B cell (primary cell): ENCODE data around the gene RNU1-2.

ENCODE experiments used
- EZH2 ChIP-seq: IDR thresholded peaks from 2 replicates; pipeline ENCODE4 v1.6.1; 2012; ENCODE audit warnings: borderline replicate concordance, low read depth, mild to moderate bottlenecking, moderate library complexity, low read length; ENCODE audit not compliant: insufficient read depth, poor library complexity, severe bottlenecking
- TF ChIP-seq, protein P1 (sequence below): fragments of 200-600 bp; IDR thresholded peaks from one replicate; pipeline ENCODE4 v1.8.0; 2022; ENCODE audit warnings: antibody characterized with exemption, mild to moderate bottlenecking

DNA sequence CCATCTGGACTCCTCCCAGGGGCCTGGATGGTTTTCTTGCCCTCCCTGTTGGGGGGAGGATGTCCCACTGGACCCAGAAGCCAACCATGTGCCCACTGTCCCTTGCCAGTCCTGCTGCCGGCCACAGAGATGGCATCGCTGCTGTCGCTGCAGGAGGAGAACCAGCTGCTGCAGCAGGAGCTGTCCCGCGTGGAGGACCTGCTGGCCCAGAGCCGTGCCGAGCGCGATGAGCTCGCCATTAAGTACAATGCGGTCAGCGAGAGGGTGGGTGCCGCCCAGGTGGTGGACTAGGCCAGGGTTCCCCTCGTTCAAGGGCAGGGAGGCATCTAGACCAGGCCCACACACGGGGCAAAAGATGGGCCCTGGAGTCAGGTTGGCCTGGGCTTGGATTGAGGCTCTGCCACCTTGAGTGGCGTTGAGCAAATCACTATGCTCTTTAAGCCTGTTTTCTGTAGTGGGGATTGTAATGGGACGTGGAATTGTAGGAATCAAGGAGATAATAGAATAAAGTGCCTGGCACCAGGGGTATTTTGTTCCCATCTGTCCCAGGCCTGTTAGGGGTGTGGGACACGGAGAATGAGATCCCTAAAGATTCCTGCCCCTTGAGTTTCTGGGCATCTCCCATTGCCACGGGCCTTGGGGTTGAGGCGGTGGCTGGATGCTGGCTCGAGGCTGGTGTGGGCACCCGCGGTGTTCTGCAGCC is 28.6 kb downstream of the RNU1-2 start:
- TF ChIP-seq, protein P1, sequence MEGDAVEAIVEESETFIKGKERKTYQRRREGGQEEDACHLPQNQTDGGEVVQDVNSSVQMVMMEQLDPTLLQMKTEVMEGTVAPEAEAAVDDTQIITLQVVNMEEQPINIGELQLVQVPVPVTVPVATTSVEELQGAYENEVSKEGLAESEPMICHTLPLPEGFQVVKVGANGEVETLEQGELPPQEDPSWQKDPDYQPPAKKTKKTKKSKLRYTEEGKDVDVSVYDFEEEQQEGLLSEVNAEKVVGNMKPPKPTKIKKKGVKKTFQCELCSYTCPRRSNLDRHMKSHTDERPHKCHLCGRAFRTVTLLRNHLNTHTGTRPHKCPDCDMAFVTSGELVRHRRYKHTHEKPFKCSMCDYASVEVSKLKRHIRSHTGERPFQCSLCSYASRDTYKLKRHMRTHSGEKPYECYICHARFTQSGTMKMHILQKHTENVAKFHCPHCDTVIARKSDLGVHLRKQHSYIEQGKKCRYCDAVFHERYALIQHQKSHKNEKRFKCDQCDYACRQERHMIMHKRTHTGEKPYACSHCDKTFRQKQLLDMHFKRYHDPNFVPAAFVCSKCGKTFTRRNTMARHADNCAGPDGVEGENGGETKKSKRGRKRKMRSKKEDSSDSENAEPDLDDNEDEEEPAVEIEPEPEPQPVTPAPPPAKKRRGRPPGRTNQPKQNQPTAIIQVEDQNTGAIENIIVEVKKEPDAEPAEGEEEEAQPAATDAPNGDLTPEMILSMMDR: no peak
- TF ChIP-seq EZH2: no peak
